Activated T-helper 1 cell treated with Interleukin-2 at 50 U/mL for 16 hours (primary cell): ENCODE data around the gene LOXL3.
A peak's percentile ranks its signal among the peaks of the same experiment; 100 is the strongest.

ENCODE experiments used
- DNase-seq: peaks from one replicate; pipeline ENCODE4 v3.0.0-alpha.2; 2020; ENCODE audit warnings: low read depth

Gene LOXL3

DNA sequence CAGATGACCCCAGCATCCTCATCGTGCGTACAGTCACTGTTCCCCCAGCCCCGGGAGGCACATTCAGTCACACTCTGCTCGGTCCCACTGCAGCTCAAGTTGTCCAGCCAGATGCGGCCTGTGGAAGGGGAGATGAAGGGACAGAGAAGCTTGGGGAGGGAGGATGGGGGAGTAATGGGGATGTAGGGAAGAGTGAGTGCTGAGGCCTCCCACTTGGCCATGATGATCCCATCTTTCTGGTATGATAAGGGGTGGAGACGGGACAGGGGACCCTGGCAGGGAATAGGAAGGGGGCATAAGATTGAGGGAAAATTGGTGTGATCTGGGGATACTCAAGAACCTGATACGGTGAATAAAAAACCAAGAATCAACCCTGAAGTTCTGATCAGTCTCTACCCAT is 3.5 kb downstream of the LOXL3 start:
- DNase-seq = no peak

DNA sequence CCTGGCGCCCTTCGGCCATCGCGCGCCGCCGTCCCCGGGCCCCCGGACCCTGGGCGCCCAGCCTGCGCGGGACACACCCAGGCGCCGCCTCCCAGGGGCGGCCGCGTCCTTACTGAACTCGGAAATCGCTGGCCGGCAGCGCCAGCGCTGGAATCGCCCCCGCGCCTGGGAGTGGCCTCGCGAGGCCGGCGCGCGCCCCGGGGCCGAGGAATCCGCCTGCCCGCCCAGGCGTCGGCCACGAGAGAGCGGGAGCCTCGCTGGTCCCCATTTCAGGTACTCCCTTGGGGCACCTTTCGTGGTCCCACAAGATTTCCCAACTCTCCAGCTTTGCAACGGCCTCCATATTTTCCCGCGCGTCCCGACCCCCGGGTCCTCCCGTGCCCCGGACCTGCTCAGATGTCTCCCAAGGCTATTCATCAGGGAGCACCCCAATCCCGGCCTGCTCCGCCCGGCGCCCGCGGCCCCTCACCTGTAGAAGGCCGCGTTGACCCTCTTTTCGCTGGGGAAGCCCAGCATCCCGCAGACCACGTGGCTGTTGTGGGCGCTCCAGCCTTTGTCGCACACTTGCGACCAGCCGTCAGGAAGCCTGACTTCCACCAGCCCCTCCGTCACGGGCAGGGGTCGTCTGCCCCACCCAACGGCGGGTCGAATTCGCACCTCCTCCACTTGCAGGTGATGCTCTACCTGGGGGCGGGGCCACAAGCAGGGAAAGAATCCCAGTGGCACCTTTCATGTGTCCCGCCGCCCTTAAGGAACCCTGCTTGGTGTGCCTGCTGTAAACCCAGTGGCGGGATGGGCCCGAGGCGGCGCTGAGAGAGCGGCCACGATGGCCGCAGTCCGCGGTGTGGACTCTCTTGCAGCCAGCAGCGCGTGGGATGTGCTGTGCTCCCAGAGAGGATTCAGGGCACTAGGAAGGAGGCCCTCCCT is 4.6 kb downstream of the LOXL3 start:
- no peak for DNase-seq

DNA sequence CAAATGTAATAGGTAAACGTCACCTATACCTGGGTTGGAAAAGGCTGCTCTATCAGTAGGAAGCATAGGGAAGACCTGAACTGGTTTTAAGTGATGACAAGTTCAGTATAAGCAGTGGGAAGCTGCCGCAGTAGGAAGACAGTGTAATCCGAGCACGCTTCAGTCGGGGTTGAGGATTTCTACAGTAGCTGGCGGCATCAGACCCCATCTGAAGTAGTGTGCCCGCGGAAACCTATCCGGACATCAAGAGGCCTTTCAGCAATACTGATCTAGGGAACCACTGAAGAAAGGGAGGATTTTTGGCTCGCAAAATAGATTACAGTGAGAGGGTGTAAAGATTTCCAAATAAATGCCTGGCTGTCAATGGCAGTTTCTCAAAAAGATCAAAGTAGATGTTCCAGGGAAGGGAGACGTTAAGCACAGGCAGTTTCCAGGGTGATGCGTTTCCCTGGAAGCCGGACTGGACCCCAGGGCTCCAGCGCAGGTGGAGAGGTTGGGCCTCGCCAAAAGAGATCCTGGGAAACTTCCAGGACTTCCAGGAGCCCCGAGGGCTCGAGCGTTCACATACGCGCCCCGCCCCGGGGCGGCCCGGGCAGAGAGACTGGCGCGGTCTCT is 5.3 kb downstream of the LOXL3 start:
- no peak for DNase-seq

- no peak for DNase-seq
These were observed 7.7 kb downstream of the LOXL3 start for GRCh38 chr2:74546004-74546403.

GRCh38 chr2:74544634-74545033 is 9.1 kb downstream of the LOXL3 start:
- no peak for DNase-seq

DNA sequence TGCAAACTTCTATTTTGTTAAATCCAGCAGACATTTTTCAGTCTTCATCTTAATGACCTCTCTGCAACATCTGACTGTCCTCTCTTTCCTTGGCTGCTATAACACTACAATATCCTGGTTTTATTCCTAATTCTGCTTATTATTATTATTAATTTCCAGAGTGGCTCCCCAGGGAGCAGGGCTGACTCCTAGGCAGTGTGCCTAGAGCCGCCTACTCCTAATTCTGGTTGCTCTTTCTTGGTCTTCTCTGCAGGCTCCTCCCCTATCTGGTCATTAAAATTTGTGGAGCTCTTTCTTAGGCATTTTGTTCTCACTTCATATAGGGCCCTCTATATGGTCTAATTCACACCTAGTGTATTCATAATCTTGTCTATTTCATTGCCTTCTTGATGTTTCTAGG is 10.8 kb downstream of the LOXL3 start:
- no peak for DNase-seq

- DNase-seq = no peak
These were observed 13.5 kb downstream of the LOXL3 start for GRCh38 chr2:74540291-74540690.

GRCh38 chr2:74538881-74539339 is 14.8 kb downstream of the LOXL3 start:
- no peak for DNase-seq

DNA sequence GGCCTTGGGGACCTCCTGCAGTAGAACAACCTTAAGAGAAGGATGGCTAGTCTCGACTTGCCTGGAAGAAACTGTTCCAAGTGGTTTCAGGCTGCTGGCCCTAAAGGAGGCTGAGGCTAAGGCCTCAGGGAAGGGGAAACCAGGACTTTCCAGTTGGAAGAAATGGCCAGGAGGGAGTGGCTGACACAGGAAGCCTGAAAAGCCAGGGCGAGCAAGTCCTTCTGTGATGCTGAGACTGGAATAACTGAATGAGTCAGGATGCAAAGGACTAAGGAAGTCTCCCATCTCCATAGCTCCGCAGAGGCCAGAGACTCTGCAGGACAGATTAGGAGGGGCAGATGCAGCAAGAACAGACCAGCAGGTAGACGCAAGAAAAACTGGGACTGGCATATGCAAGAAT is 16.6 kb downstream of the LOXL3 start:
- DNase-seq = no peak

DNA sequence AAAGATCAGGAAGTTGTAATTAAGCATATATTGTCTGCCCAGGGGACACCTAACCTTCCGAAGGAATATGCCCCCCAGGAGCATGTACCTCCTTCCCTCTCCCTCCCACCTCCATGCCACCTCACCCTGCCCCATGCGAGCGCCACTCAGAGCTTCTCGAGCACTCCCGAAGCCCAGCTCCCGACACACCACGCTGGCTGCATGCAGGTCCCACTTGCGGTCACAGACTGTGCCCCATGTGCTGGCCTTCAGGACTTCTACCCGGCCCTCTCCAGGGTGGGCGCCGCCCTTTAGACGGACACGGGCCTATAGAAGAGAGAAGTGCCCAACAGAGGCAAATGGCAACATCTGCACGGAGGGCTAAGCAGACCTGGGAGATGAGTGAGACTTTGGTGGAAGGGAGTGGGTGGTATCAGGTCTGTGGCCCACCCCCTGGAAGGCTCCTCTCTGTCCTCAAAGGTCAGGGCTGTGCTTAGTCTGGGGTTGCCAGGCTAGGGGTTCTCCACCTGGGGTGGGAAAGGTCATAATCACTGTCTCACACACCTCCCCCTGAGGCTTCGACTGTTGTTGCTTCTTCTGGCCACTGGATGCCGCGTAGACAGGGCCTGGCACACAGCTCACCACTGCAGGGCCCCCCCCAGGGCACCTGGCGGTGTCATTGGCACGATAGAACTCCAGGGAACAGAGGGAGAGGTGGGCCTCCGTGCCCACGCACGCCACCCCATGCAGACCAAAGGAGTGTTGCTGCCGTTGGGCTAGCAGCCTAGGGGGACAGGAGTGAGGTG is 17.4 kb downstream of the LOXL3 start:
- DNase-seq = no peak

DNA sequence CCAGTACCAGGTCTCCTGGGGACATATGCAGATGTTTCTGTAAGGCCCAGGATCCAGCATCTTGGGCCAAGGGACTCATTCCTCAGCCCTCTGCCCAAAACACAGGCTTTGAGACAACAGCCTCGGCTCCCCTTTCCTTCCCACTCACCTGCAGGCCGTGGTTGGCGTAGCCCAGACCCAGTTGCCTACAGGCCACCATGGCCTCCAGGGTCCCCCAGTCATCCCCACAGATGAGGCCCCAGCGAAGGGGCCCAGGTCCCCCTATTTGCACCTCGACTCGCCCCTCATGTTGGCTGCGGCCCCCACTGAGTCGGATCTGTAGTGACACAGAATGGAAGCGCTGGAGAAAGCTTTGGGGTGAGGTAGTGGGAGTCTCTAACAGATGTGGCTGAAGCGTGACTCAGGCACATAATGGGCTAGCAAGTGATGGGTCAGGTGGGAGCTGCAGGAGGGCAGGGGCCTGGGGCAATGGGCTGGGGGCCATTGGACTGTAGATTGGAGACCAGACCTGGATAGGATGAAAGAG is 18.2 kb downstream of the LOXL3 start:
- no peak for DNase-seq

- DNase-seq = no peak
These were observed 19.3 kb downstream of the LOXL3 start for GRCh38 chr2:74534411-74534810.

GRCh38 chr2:74533464-74533863 is 20.3 kb downstream of the LOXL3 start:
- DNase-seq = no peak

- no peak for DNase-seq
These were observed 21.5 kb downstream of the LOXL3 start for GRCh38 chr2:74532222-74532621.

DNA sequence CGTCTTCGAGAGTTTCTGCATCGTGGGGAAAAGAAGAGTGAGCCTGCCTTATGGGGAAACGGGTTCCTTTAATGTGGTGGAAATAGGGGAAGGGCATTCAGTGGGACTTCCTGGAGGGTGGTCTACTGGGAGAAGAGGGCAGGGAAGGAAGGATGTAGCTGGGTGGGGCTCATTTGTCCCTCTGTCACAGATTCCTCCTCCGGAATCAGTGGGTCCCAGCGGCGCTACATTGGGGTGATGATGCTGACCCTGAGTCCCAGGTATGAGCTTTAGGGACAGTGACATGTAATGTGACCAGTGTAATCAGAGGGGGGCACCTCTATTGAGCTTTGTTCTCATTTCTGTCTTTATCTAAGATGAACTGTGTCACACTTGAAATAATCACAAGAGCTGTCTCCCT is 22.1 kb downstream of the LOXL3 start:
- DNase-seq = no peak

GRCh38 chr2:74530239-74531187 is 23.2 kb downstream of the LOXL3 start:
- no peak for DNase-seq

DNA sequence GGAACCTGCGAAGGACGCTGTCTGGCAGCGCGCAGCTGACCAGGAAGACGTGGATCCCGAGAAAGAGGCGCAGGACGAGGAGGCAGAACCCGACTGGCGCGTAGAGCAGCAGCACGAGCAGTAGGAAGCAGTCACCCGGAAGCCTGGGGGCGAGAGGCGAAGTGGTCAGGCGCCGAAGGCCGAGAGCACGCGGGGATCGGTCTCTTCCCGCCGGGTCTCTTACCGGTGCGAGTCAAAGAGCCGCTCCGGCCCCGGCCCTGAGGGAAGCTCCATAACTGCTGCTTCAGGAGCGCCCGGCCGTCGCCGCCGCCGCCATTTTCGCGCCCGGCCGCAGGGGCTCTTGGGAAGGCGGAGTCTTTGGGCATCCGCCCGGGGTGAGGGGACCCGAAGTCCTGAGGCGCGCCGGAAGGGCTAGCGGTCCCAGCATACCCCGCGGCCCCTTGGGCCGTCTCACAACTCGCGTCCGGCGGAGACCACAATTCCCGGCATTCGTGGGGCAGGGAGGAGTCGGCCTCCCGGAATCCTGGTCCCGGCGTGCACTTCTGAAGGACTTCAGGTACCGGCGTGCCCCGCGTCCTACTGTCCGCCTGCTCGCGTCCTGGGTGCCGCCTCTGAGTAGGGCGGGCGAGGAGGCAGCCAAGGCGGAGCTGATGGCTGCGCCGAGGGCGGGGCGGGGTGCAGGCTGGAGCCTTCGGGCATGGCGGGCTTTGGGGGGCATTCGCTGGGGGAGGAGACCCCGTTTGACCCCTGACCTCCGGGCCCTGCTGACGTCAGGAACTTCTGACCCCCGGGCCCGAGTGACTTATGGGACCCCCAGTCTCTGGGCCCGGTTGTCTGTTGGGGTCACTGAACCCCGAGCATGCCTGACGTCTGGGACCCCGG is 24.1 kb downstream of the LOXL3 start, which contains the start of the genes AUP1 and HTRA2:
Gene AUP1 (minus strand): TSS at position 350 of the 882 bp plus-strand sequence. CDS start 77 bp downstream, at position 273.
Gene HTRA2 (plus strand): TSS at position 577 of the 882 bp plus-strand sequence. CDS start 74 bp downstream, at position 651.
- peak; percentile 73 for DNase-seq

- no peak for DNase-seq
These were observed 25.0 kb downstream of the LOXL3 start for GRCh38 chr2:74528600-74529356.

DNA sequence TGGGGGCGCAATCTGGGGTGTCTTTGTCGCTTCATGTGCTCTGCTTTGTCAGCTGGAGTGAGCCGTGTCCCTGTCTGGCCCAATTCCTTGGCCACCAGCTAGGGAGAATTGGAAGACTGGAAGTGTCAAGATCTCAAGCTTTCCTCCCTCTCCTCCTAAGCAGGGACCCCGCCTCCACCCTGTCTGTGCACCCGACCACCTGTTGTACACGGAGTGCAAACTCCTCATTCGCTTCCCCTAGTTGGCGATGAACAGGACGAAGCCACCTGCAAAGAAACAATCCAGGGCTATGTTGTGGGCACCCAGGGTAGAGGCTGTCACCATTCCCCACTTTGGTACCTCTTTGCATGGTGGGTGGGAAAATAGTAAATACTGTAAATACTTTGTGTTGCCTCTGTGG is 26.0 kb downstream of the LOXL3 start:
- no peak for DNase-seq
